H1 (cell line): Measurements from ENCODE around the gene RBMS2. TPM values are rescaled to one million over a fixed set of nuclear protein-coding genes. Genes with fewer than 3 reads are reported as not detected.

ENCODE experiments used
- CTCF ChIA-PET: fragments of 300-600 bp; sonication (Branson Sonifier 250); formaldehyde crosslinking; loops from one replicate; lab custom pipeline; 2021; ENCODE audit not compliant: partially characterized antibody; lab: Charles Lee
- POLR2A ChIA-PET: fragments of 300-600 bp; sonication (Branson Sonifier 250); formaldehyde crosslinking; loops from one replicate; lab custom pipeline; 2021; ENCODE audit warnings: inconsistent platforms; ENCODE audit not compliant: partially characterized antibody; lab: Charles Lee
- DNase-seq, 2 experiments: peaks; one replicate each; pipeline versions ENCODE4 v3.0.0 to v3.0.0-alpha.2; 2010 to 2022; ENCODE audit warnings: low spot score in 2 of 2, low read depth in 1 of 2, mixed read lengths in 1 of 2
- FAIRE-seq: peaks from 2 replicates; lab custom pipeline; 2011; peaks lifted over from hg19 to GRCh38; lab: Jason Lieb, UNC
- H2AFZ ChIP-seq: 2 replicates; pipeline ENCODE4 v1.8.1; 2012; ENCODE audit warnings: low read length, inconsistent platforms
- H2AK5ac ChIP-seq: 2 replicates; pipeline ENCODE4 v1.6.1; 2013; ENCODE audit warnings: low read depth, low read length
- H2BK120ac ChIP-seq: replicated peaks from 2 replicates; pipeline ENCODE3; 2013; ENCODE audit warnings: low read depth, low read length, inconsistent platforms
- H2BK12ac ChIP-seq: 2 replicates; pipeline ENCODE4 v1.6.1; 2013; ENCODE audit warnings: low read depth, low read length
- H2BK15ac ChIP-seq: 2 replicates; pipeline ENCODE4 v1.6.1; 2013; ENCODE audit warnings: low read length
- H2BK20ac ChIP-seq: 2 replicates; pipeline ENCODE4 v1.6.1; 2013; ENCODE audit warnings: low read length
- H2BK5ac ChIP-seq: 2 replicates; pipeline ENCODE4 v1.6.1; 2013; ENCODE audit warnings: low read depth, low read length
- H3K14ac ChIP-seq: 2 replicates; pipeline ENCODE4 v1.6.1; 2013; ENCODE audit warnings: inconsistent platforms; ENCODE audit not compliant: insufficient read length
- H3K18ac ChIP-seq: 2 replicates; pipeline ENCODE4 v1.6.1; 2013; ENCODE audit warnings: low read length; ENCODE audit errors: extremely low read depth
- H3K23ac ChIP-seq: 2 replicates; pipeline ENCODE4 v1.6.1; 2013; ENCODE audit warnings: inconsistent platforms; ENCODE audit not compliant: insufficient read length
- H3K23me2 ChIP-seq: 2 replicates; pipeline ENCODE4 v1.6.1; 2013; ENCODE audit warnings: low read depth, low read length
- H3K27ac ChIP-seq: 2 replicates; pipeline ENCODE4 v1.6.1; 2011; ENCODE audit warnings: low read depth, low read length, inconsistent platforms
- H3K27me3 ChIP-seq, 4 experiments: replicated peaks in 1 of 4; 1 replicate in 1 of 4; 2 replicates in 3 of 4; pipeline versions ENCODE4 v1.6.1 to v1.8.1; 2011 to 2013; ENCODE audit warnings: low read length in 3 of 4, mild to moderate bottlenecking in 3 of 4, inconsistent platforms in 2 of 4, mixed read lengths in 2 of 4, moderate library complexity in 1 of 4; ENCODE audit not compliant: control insufficient read depth in 3 of 4, insufficient read depth in 3 of 4; ENCODE audit errors: extremely low read depth in 1 of 4
- H3K36me3 ChIP-seq, 4 experiments: 2 replicates each; pipeline versions ENCODE4 v1.6.1 to v1.8.1; 2011 to 2013; ENCODE audit warnings: mild to moderate bottlenecking in 4 of 4, low read length in 3 of 4, moderate library complexity in 2 of 4, control low read depth in 1 of 4, inconsistent platforms in 1 of 4; ENCODE audit not compliant: insufficient read depth in 4 of 4, control insufficient read depth in 2 of 4
- H3K4ac ChIP-seq: replicated peaks from 2 replicates; pipeline ENCODE3; 2013; ENCODE audit warnings: low read length, low read depth, mixed read lengths, inconsistent platforms; ENCODE audit not compliant: insufficient read length
- H3K4me1 ChIP-seq, 4 experiments: replicated peaks in 1 of 4; 1 replicate in 1 of 4; 2 replicates in 3 of 4; pipeline versions ENCODE4 v1.6.1 to v1.8.1; 2011 to 2013; ENCODE audit warnings: low read length in 3 of 4, inconsistent platforms in 2 of 4, mixed read lengths in 1 of 4; ENCODE audit not compliant: insufficient read depth in 4 of 4, control insufficient read depth in 3 of 4
- H3K4me2 ChIP-seq, 2 experiments: 2 replicates each; pipeline versions ENCODE4 v1.6.1 to v1.8.1; 2011 to 2013; ENCODE audit warnings: low read depth in 2 of 2, low read length in 2 of 2, control low read depth in 1 of 2, inconsistent platforms in 1 of 2, mild to moderate bottlenecking in 1 of 2; ENCODE audit not compliant: insufficient read depth in 1 of 2
- H3K4me3 ChIP-seq, 4 experiments: fragments of 200-600, 300-600 bp in 1 of 4; sonication (generic), shearing (Covaris generic), sonication (Bioruptor Twin) in 1 of 4; 2 replicates each; pipeline versions ENCODE4 v1.5.1 to v1.8.1; 2011 to 2016; ENCODE audit warnings: low read length in 4 of 4, low read depth in 3 of 4, control low read depth in 2 of 4, inconsistent platforms in 2 of 4, mild to moderate bottlenecking in 2 of 4, mixed read lengths in 1 of 4, moderate library complexity in 1 of 4; ENCODE audit not compliant: insufficient read depth in 2 of 4; ENCODE audit errors: extremely low read depth in 1 of 4
- H3K56ac ChIP-seq: replicated peaks from 2 replicates; pipeline ENCODE3; 2013; ENCODE audit warnings: low read depth, mild to moderate bottlenecking, mixed read lengths, low read length, inconsistent platforms; ENCODE audit not compliant: insufficient read length
- H3K79me1 ChIP-seq: 2 replicates; pipeline ENCODE4 v1.6.1; 2013; ENCODE audit warnings: low read depth, low read length, control low read depth
- H3K79me2 ChIP-seq, 2 experiments: 2 replicates each; pipeline versions ENCODE4 v1.6.1 to v1.8.1; 2012 to 2013; ENCODE audit warnings: low read length in 2 of 2, mild to moderate bottlenecking in 2 of 2, inconsistent platforms in 1 of 2; ENCODE audit not compliant: insufficient read depth in 2 of 2, control insufficient read depth in 1 of 2
- H3K9ac ChIP-seq, 4 experiments: replicated peaks in 1 of 4; 1 replicate in 1 of 4; 2 replicates in 3 of 4; pipeline versions ENCODE4 v1.6.1 to v1.8.1; 2011 to 2013; ENCODE audit warnings: low read depth in 3 of 4, low read length in 3 of 4, control low read depth in 2 of 4, mild to moderate bottlenecking in 2 of 4, moderate library complexity in 2 of 4, inconsistent platforms in 1 of 4; ENCODE audit errors: extremely low read depth in 1 of 4
- H3K9me3 ChIP-seq, 2 experiments: 2 replicates each; pipeline versions ENCODE4 v1.6.1 to v1.8.1; 2012 to 2013; ENCODE audit warnings: mild to moderate bottlenecking in 2 of 2, moderate library complexity in 2 of 2, control low read depth in 1 of 2, inconsistent platforms in 1 of 2, low read depth in 1 of 2, low read length in 1 of 2, mixed read lengths in 1 of 2; ENCODE audit not compliant: insufficient read depth in 2 of 2
- H4K20me1 ChIP-seq, 2 experiments: replicated peaks in 1 of 2; 2 replicates each; pipeline versions ENCODE3 to v1.8.1; 2011 to 2013; ENCODE audit warnings: inconsistent platforms in 2 of 2, low read length in 2 of 2, mild to moderate bottlenecking in 1 of 2; ENCODE audit not compliant: insufficient read depth in 2 of 2, control insufficient read depth in 1 of 2
- H4K5ac ChIP-seq: 2 replicates; pipeline ENCODE4 v1.6.1; 2013; ENCODE audit warnings: low read length, low read depth, mixed read lengths, inconsistent platforms; ENCODE audit not compliant: insufficient read length
- H4K8ac ChIP-seq: 2 replicates; pipeline ENCODE4 v1.8.0; 2013; ENCODE audit warnings: mild to moderate bottlenecking, moderate library complexity, low read length, inconsistent platforms; ENCODE audit not compliant: insufficient read depth; ENCODE audit errors: extremely low read depth
- H4K91ac ChIP-seq: replicated peaks from 2 replicates; pipeline ENCODE3; 2013; ENCODE audit warnings: low read length, mixed read lengths, inconsistent platforms; ENCODE audit not compliant: insufficient read length
- ASH2L ChIP-seq: fragments of 200-600, 300-600 bp; sonication (generic); IDR thresholded peaks from one replicate; pipeline ENCODE4 v1.7.1; 2017; ENCODE audit warnings: low read length
- KDM1A ChIP-seq: fragments of 200-600, 300-600 bp; sonication (generic); IDR thresholded peaks from 2 replicates; pipeline ENCODE4 v1.7.1; 2016; ENCODE audit warnings: mild to moderate bottlenecking, low read length, borderline replicate concordance
- MAX ChIP-seq: IDR thresholded peaks from 2 replicates; pipeline ENCODE4 v1.6.1; 2012; ENCODE audit warnings: inconsistent platforms
- NANOG ChIP-seq: IDR thresholded peaks from 2 replicates; pipeline ENCODE4 v1.6.1; 2011; ENCODE audit warnings: low read length, low read depth, mild to moderate bottlenecking, inconsistent platforms; ENCODE audit not compliant: insufficient read depth, poor library complexity, severe bottlenecking
- WGBS, 2 experiments: shearing (Covaris generic) in 1 of 2; methylation state at CpG; one replicate each; pipeline versions ENCODE4 v1.1.6 to v1.1.7; 2013 to 2015; ENCODE audit warnings: low lambda C conversion rate in 2 of 2, mixed read lengths in 2 of 2, inconsistent platforms in 1 of 2, low coverage in 1 of 2, missing lambda C conversion rate in 1 of 2; ENCODE audit not compliant: insufficient replicate concordance in 2 of 2, insufficient coverage in 1 of 2, insufficient read length in 1 of 2; ENCODE audit errors: extremely low coverage in 1 of 2, missing lambda C conversion rate in 1 of 2; 5-methylcytosine and 5-hydroxymethylcytosine counted together
- polyA plus RNA-seq, 7 experiments: library from polyadenylated mRNA; depleted of rRNA in 3 of 7; stranded (reverse) in 5 of 7; unstranded in 2 of 7; fragments of >200 nt in 5 of 7; fragments of 200-250 nt in 2 of 7; gene quantifications; 1 replicate in 5 of 7; 2 replicates in 1 of 7; 4 replicates in 1 of 7; pipeline versions ENCODE4 v1.2.1 to v1.2.3, GENCODE V29; 2011 to 2013; ENCODE audit warnings: missing spikeins in 2 of 7, mixed read lengths in 2 of 7
- total RNA-seq: library from RNA; stranded (reverse); fragmentation: NEBNext Ultra II Directional; extraction: Animal tissue kit (Norgen Biotek cat#: 25700); gene quantifications from 2 replicates; pipeline ENCODE4 v1.2.1, GENCODE V29; 2021

RBMS2 gene
- total and polyA plus RNA-seq, 2 of the 8 experiments (the other 6 are each of a cell fraction or from before 2014, with no cell fraction given), result 9.6 to 31.3 TPM

DNA sequence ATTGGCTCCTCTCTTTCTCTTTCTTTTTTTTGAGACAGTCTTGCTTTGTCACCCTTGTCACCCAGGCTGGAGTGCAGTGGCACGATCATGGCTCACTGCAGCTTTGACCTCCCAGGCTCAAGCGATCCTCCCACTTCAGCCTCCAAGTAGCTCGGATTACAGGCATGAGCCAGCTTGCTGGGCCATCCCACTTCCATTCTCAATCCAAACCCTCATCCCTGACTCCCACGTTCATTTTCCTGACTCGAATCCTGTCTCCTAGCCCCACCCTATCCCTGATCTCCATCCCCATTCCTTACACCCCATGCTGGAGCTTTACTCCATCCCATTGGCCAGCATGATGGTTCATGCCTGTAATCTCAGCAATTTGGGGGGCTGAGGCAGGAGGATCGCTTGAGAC is 45.5 kb upstream of the RBMS2 start:
- no peak overlapping the region for H3K4me2 ChIP-seq
- H3K9me3 ChIP-seq, result no peaks in the 10 kb centered on the region
- H3K27ac ChIP-seq, result no peak overlapping the region
- H2BK120ac ChIP-seq, result no peak overlapping the region
- H3K9ac ChIP-seq, result no peak overlapping the region
- no peak overlapping the region for H3K4me3 ChIP-seq
- no peaks in the 10 kb centered on the region for H3K27me3 ChIP-seq
- no peak overlapping the region for H2BK12ac ChIP-seq
- 91% methylated on average over 5 of the region's 6 CpGs; no CpG with 5 or more reads in 1 of the 2 experiments for WGBS, 2 experiments
- FAIRE-seq (no peak), DNase-seq (no peak)
- H3K79me2 ChIP-seq, result peaks cover 0 to 4% of the 10 kb centered on the region in 2 experiments; a peak in 2 of 4 replicates
- peaks cover under 1 to 13% (median 2%) of the 10 kb centered on the region in 4 experiments; a peak in 5 of 8 replicates for H3K36me3 ChIP-seq
- peaks cover 2% of the 10 kb centered on the region in 2 experiments for H4K20me1 ChIP-seq
- no peak overlapping the region for H2AFZ ChIP-seq
- H3K14ac ChIP-seq, result no peak overlapping the region
- no peak for TF ChIP-seq ASH2L
- no peak for TF ChIP-seq KDM1A
- no peak for TF ChIP-seq MAX
- TF ChIP-seq NANOG, result no peak
- TF ChIP-seq, all 59 proteins: peak for 0
- H2BK20ac ChIP-seq, result no peak overlapping the region
- H3K4me1 ChIP-seq, result peaks cover 0 to 3% (median 0%) of the 10 kb centered on the region in 4 experiments; a peak in 1 of 7 replicates
- no peak overlapping the region for H2AK5ac ChIP-seq
- peaks cover 6% of the 10 kb centered on the region for H3K79me1 ChIP-seq
- no peak overlapping the region for H2BK5ac ChIP-seq
- no peak overlapping the region for H3K56ac ChIP-seq
- no peak overlapping the region for H3K4ac ChIP-seq
- no peak overlapping the region for H3K18ac ChIP-seq
- H3K23me2 ChIP-seq, result no peaks in the 10 kb centered on the region
- ChIA-PET CTCF (interaction anchor here (1.1 to 1.5 kb wide), 2 partner anchors 12 to 155 kb away, joined by 3 read pairs; no protein-coding TSS in a partner anchor), POLR2A (interaction anchor here (0.6 to 2.5 kb wide), 11 partner anchors 8 to 254 kb away, joined by 3 to 9 read pairs (median 3); partner anchors contain the start of genes CNPY2, RNF41 and TIMELESS)
- no peak overlapping the region for H4K8ac ChIP-seq
- H2BK15ac ChIP-seq, result no peak overlapping the region
- H3K23ac ChIP-seq, result no peak overlapping the region
- no peak overlapping the region for H4K5ac ChIP-seq
- H4K91ac ChIP-seq, result no peak overlapping the region
